ENCODE data around the gene C11orf91. TPM values are rescaled to one million over a fixed set of nuclear protein-coding genes. Genes with fewer than 3 reads are reported as not detected.

Gene C11orf91
- total and polyA plus RNA-seq, 2 of the 8 experiments (the other 6 are each of a cell fraction or from before 2014, with no cell fraction given), result not detected

- POLR2A ChIA-PET (ENCODE audit: partially characterized antibody), result no interaction called here
- DNase-seq (ENCODE audit: low read depth in 1 of 2, low spot score in 2 of 2), result no peak
- no peak overlapping the region for H2BK12ac ChIP-seq (ENCODE audit: low read depth, low read length)
- no peak for TF ChIP-seq SIRT6 (IDR thresholded peaks at IDR 0.05; ENCODE audit: low read length)
- TF ChIP-seq E2F6 (IDR thresholded peaks at IDR 0.05), result no peak
- TF ChIP-seq USF2 (IDR thresholded peaks at IDR 0.05; ENCODE audit: low read length), result no peak
- TF ChIP-seq GTF2F1 (IDR thresholded peaks at IDR 0.05; ENCODE audit: borderline replicate concordance, low read depth, low read length), result no peak
- no peak for TF ChIP-seq TEAD4 (IDR thresholded peaks at IDR 0.05; ENCODE audit: low read depth, low read length)
- no peak for TF ChIP-seq JUN (IDR thresholded peaks at IDR 0.05; ENCODE audit: low read depth, low read length)
- no peak for TF ChIP-seq RFX5 (IDR thresholded peaks at IDR 0.05; ENCODE audit: borderline replicate concordance, low read depth, low read length)
- TF ChIP-seq SRF (IDR thresholded peaks at IDR 0.05; ENCODE audit: low read depth, low read length), result no peak
- TF ChIP-seq POLR2AphosphoS5 (IDR thresholded peaks at IDR 0.05; ENCODE audit: low read depth, low read length), result no peak
These were observed 46.0 kb downstream of the C11orf91 start for GRCh38 chr11:33654594-33654993.

More at GRCh38 chr11:33654594-33654993, 46.0 kb downstream of the C11orf91 start:
- no peak overlapping the region for H2BK5ac ChIP-seq (ENCODE audit: low read depth, low read length)
- H2BK20ac ChIP-seq (ENCODE audit: low read length), result no peak overlapping the region
- no peak overlapping the region for H2AK5ac ChIP-seq (ENCODE audit: low read depth, low read length)
- H3K36me3 ChIP-seq (ENCODE audit: control insufficient read depth in 2 of 4, insufficient read depth in 4 of 4, low read length in 3 of 4), result no peaks in the 10 kb centered on the region; a peak in 1 of 8 replicates
- no peak overlapping the region for H3K4me2 ChIP-seq (ENCODE audit: insufficient read depth in 1 of 2, low read depth in 2 of 2, low read length in 2 of 2)
- H3K18ac ChIP-seq (ENCODE audit: extremely low read depth, low read length), result no peak overlapping the region
- no peak overlapping the region for H3K27ac ChIP-seq (ENCODE audit: low read depth, low read length)
- no peaks in the 10 kb centered on the region for H4K20me1 ChIP-seq (replicated peaks in 1 of 2; ENCODE audit: control insufficient read depth in 1 of 2, insufficient read depth in 2 of 2, low read length in 2 of 2)
- H3K4me1 ChIP-seq (replicated peaks in 1 of 4; ENCODE audit: control insufficient read depth in 3 of 4, insufficient read depth in 4 of 4, low read length in 3 of 4), result no peaks in the 10 kb centered on the region
- H3K9me3 ChIP-seq (ENCODE audit: insufficient read depth in 2 of 2, low read depth in 1 of 2, low read length in 1 of 2), result no peaks in the 10 kb centered on the region
- H3K79me2 ChIP-seq (ENCODE audit: control insufficient read depth in 1 of 2, insufficient read depth in 2 of 2, low read length in 2 of 2), result no peaks in the 10 kb centered on the region
- CTCF ChIA-PET (ENCODE audit: partially characterized antibody), result interaction anchor here (0.6 kb wide), 1 partner anchor 103 kb away, joined by 3 read pairs; no protein-coding TSS in a partner anchor
- no peak overlapping the region for H2BK15ac ChIP-seq (ENCODE audit: low read length)
- no peaks in the 10 kb centered on the region for H3K79me1 ChIP-seq (ENCODE audit: low read depth, low read length)
- no peak overlapping the region for H3K14ac ChIP-seq (ENCODE audit: insufficient read length)
- no peak overlapping the region for H4K5ac ChIP-seq (ENCODE audit: insufficient read length, low read depth, low read length)
- H2BK120ac ChIP-seq (replicated peaks; ENCODE audit: low read depth, low read length), result no peak overlapping the region
- no peak overlapping the region for H3K4ac ChIP-seq (replicated peaks; ENCODE audit: insufficient read length, low read depth, low read length)
- no peak for FAIRE-seq
- H4K91ac ChIP-seq (replicated peaks; ENCODE audit: insufficient read length, low read length), result no peak overlapping the region
- H3K23me2 ChIP-seq (ENCODE audit: low read depth, low read length), result no peaks in the 10 kb centered on the region
- no peak overlapping the region for H3K56ac ChIP-seq (replicated peaks; ENCODE audit: insufficient read length, low read depth, low read length)
- H3K9ac ChIP-seq (replicated peaks in 1 of 4; ENCODE audit: extremely low read depth in 1 of 4, low read depth in 3 of 4, low read length in 3 of 4), result no peak overlapping the region
- no peak overlapping the region for H2AFZ ChIP-seq (ENCODE audit: low read length)
- H3K4me3 ChIP-seq (ENCODE audit: extremely low read depth in 1 of 4, insufficient read depth in 2 of 4, low read depth in 3 of 4, low read length in 4 of 4), result no peak overlapping the region
- H3K23ac ChIP-seq (ENCODE audit: insufficient read length), result no peak overlapping the region
- 89% methylated on average over 6 of the region's 6 CpGs; no CpG with 5 or more reads in 1 of the 2 experiments for WGBS, 2 experiments (ENCODE audit: extremely low coverage in 1 of 2, insufficient coverage in 1 of 2, insufficient read length in 1 of 2, insufficient replicate concordance in 2 of 2, low coverage in 1 of 2, low lambda C conversion rate in 2 of 2, missing lambda C conversion rate in 1 of 2)
- H4K8ac ChIP-seq (ENCODE audit: extremely low read depth, insufficient read depth, low read length), result no peak overlapping the region
- no peaks in the 10 kb centered on the region for H3K27me3 ChIP-seq (replicated peaks in 1 of 4; ENCODE audit: control insufficient read depth in 3 of 4, extremely low read depth in 1 of 4, insufficient read depth in 3 of 4, low read length in 3 of 4)

Measured in H1 (cell line).